GM12873 (cell line): ENCODE data around the gene GOLGA8A.

Experiments used
- CTCF ChIP-seq: IDR thresholded peaks from 2 replicates; pipeline ENCODE4 v1.5.1; 2012; ENCODE audit warnings: low read depth, mild to moderate bottlenecking, moderate library complexity, low read length, control low read depth; ENCODE audit not compliant: insufficient read depth; ENCODE audit errors: missing control alignments

GOLGA8A gene

GRCh38 chr15:34435658-34436057 is 1.9 kb downstream of the GOLGA8A start:
- TF ChIP-seq CTCF: no peak

- no peak for TF ChIP-seq CTCF
These were observed 2.8 kb downstream of the GOLGA8A start for GRCh38 chr15:34434627-34435305.
